HEK293 (cell line): Measurements from ENCODE around the gene PPP2CA.
A peak's percentile ranks its signal among the peaks of the same experiment; 100 is the strongest.

Experiments used
- CTCF ChIA-PET: fragments of 350-600 bp; formaldehyde crosslinking; extraction: SDS; loops from one replicate; lab custom pipeline; 2021; ENCODE audit warnings: antibody characterized with exemption; lab: Yijun Ruan, JAX
- POLR2A ChIA-PET: fragments of 300-600 bp; formaldehyde crosslinking; extraction: SDS; loops from one replicate; lab custom pipeline; 2020; ENCODE audit warnings: antibody characterized with exemption, inconsistent platforms; lab: Yijun Ruan, JAX
- H3K27ac ChIP-seq: fragments of 200-500 bp; sonication (Bioruptor generic); 2 replicates; pipeline ENCODE4 v1.5.1; 2014; ENCODE audit warnings: low read depth, low read length, control low read depth, inconsistent platforms; ENCODE audit errors: extremely low read depth
- H3K36me3 ChIP-seq, 2 experiments: fragments of 200-500 bp in 1 of 2; sonication (Bioruptor generic) in 1 of 2; 1 replicate in 1 of 2; 2 replicates in 1 of 2; pipeline ENCODE4 v1.5.1; 2014 to 2017; ENCODE audit warnings: inconsistent platforms in 2 of 2, low read length in 2 of 2; ENCODE audit not compliant: control insufficient read depth in 2 of 2, insufficient read depth in 1 of 2
- H3K4me1 ChIP-seq: fragments of 200-500 bp; sonication (Bioruptor generic); 2 replicates; pipeline ENCODE4 v1.5.1; 2014; ENCODE audit warnings: mild to moderate bottlenecking, low read length, inconsistent platforms; ENCODE audit not compliant: control insufficient read depth, insufficient read depth
- H3K4me3 ChIP-seq: 2 replicates; pipeline ENCODE4 v1.5.1; 2011; ENCODE audit warnings: low read depth, mild to moderate bottlenecking, control low read depth, low read length, moderate library complexity
- H3K9me3 ChIP-seq: fragments of 200-500 bp; sonication (Bioruptor generic); 2 replicates; pipeline ENCODE4 v1.5.1; 2014; ENCODE audit warnings: low read depth, low read length, inconsistent platforms; ENCODE audit not compliant: control insufficient read depth, insufficient read depth
- CTCF ChIP-seq: fragments of 450-650 bp; formaldehyde crosslinking; IDR thresholded peaks from 2 replicates; pipeline ENCODE4 v1.5.1; 2016; ENCODE audit warnings: missing biosample characterization, missing genetic modification characterization
- EGR2 ChIP-seq: fragments of 450-650 bp; formaldehyde crosslinking; IDR thresholded peaks from 2 replicates; pipeline ENCODE4 v1.5.1; 2016; ENCODE audit warnings: low read depth, missing biosample characterization, missing genetic modification characterization
- GLIS1 ChIP-seq: fragments of 450-650 bp; formaldehyde crosslinking; IDR thresholded peaks from 2 replicates; pipeline ENCODE4 v1.5.1; 2016; ENCODE audit warnings: missing biosample characterization, missing genetic modification characterization
- KLF10 ChIP-seq: fragments of 450-650 bp; IDR thresholded peaks from 2 replicates; pipeline ENCODE4 v1.5.1; 2018; ENCODE audit warnings: missing biosample characterization, mild to moderate bottlenecking, missing genetic modification characterization
- MEIS1 ChIP-seq: sonication (generic); formaldehyde crosslinking; IDR thresholded peaks from 2 replicates; pipeline ENCODE4 v1.8.1; 2022; ENCODE audit warnings: missing genetic modification reagents, mild to moderate bottlenecking, borderline replicate concordance
- SCRT1 ChIP-seq: fragments of 450-650 bp; formaldehyde crosslinking; IDR thresholded peaks from 2 replicates; pipeline ENCODE4 v1.5.1; 2016; ENCODE audit warnings: missing biosample characterization, missing genetic modification characterization, borderline replicate concordance
- YY2 ChIP-seq: fragments of 450-650 bp; formaldehyde crosslinking; IDR thresholded peaks from 2 replicates; pipeline ENCODE4 v1.5.1; 2016; ENCODE audit warnings: missing biosample characterization, missing genetic modification characterization
- ZBTB26 ChIP-seq: fragments of 450-650 bp; formaldehyde crosslinking; optimal IDR thresholded peaks from 2 replicates; pipeline ENCODE3; 2016; ENCODE audit warnings: missing biosample characterization, mild to moderate bottlenecking, missing genetic modification characterization
- ZEB2 ChIP-seq: fragments of 450-650 bp; formaldehyde crosslinking; IDR thresholded peaks from 2 replicates; pipeline ENCODE4 v1.5.1; 2016; ENCODE audit warnings: missing biosample characterization, missing genetic modification characterization
- ZFP69B ChIP-seq: fragments of 450-650 bp; formaldehyde crosslinking; IDR thresholded peaks from 2 replicates; pipeline ENCODE4 v1.5.1; 2016; ENCODE audit warnings: missing biosample characterization, missing genetic modification characterization
- ZNF184 ChIP-seq: fragments of 450-650 bp; IDR thresholded peaks from 2 replicates; pipeline ENCODE4 v1.5.1; 2018; ENCODE audit warnings: missing biosample characterization, mild to moderate bottlenecking, missing genetic modification characterization
- ZNF391 ChIP-seq: fragments of 450-650 bp; formaldehyde crosslinking; IDR thresholded peaks from 2 replicates; pipeline ENCODE4 v1.5.1; 2016; ENCODE audit warnings: low read depth, missing biosample characterization, missing genetic modification characterization, borderline replicate concordance
- ZNF423 ChIP-seq: fragments of 450-650 bp; formaldehyde crosslinking; IDR thresholded peaks from 2 replicates; pipeline ENCODE4 v1.5.1; 2016; ENCODE audit warnings: missing biosample characterization, missing genetic modification characterization
- ZNF510 ChIP-seq: fragments of 450-650 bp; formaldehyde crosslinking; IDR thresholded peaks from 2 replicates; pipeline ENCODE4 v1.5.1; 2018; ENCODE audit warnings: mild to moderate bottlenecking, missing genetic modification characterization, missing biosample characterization; ENCODE audit not compliant: insufficient replicate concordance
- ZNF544 ChIP-seq: fragments of 450-650 bp; formaldehyde crosslinking; IDR thresholded peaks from 2 replicates; pipeline ENCODE4 v1.5.0; 2017; ENCODE audit warnings: missing biosample characterization, missing genetic modification characterization
- ZNF548 ChIP-seq: fragments of 450-650 bp; formaldehyde crosslinking; IDR thresholded peaks from 2 replicates; pipeline ENCODE4 v1.5.1; 2016; ENCODE audit warnings: missing biosample characterization, missing genetic modification characterization
- ZNF560 ChIP-seq: fragments of 450-650 bp; formaldehyde crosslinking; IDR thresholded peaks from 2 replicates; pipeline ENCODE4 v1.5.1; 2017; ENCODE audit warnings: missing biosample characterization, missing genetic modification characterization, borderline replicate concordance
- ZNF785 ChIP-seq: fragments of 450-650 bp; formaldehyde crosslinking; IDR thresholded peaks from 2 replicates; pipeline ENCODE4 v1.5.1; 2016; ENCODE audit warnings: missing biosample characterization, missing genetic modification characterization
- ZSCAN16 ChIP-seq: fragments of 450-650 bp; formaldehyde crosslinking; IDR thresholded peaks from 2 replicates; pipeline ENCODE4 v1.5.1; 2016; ENCODE audit warnings: missing biosample characterization, missing genetic modification characterization
- TF ChIP-seq, protein P1 (sequence below): fragments of 450-650 bp; formaldehyde crosslinking; IDR thresholded peaks from 2 replicates; pipeline ENCODE4 v1.5.1; 2017; ENCODE audit warnings: missing biosample characterization, mild to moderate bottlenecking, missing genetic modification characterization, moderate library complexity
- TF ChIP-seq, protein P2 (sequence below): fragments of 450-650 bp; formaldehyde crosslinking; IDR thresholded peaks from 2 replicates; pipeline ENCODE4 v1.5.1; 2017; ENCODE audit warnings: missing biosample characterization, missing genetic modification characterization
- TF ChIP-seq, protein P3 (sequence below): fragments of 450-650 bp; formaldehyde crosslinking; IDR thresholded peaks from 2 replicates; pipeline ENCODE4 v1.5.1; 2016; ENCODE audit warnings: missing biosample characterization, missing genetic modification characterization

PPP2CA gene

DNA sequence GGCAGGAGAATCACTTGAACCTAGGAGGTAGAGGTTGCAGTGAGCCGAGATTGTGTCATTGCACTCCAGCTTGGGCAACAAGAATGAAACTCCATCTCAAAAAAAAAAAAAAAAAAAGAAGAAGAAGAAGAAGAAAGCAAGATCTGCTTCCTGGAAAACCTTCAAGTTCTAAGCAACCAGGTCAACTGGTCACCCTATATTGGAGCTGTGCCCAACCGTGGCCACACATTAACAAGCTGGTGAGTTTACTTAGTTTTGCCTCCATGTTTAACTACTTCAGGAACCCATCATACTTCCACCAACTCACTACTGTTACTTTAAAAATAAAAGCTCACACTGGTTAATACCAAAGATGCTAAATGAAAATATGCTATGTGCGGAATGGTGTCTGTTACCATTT is 36.8 kb downstream of the PPP2CA start:
- ChIA-PET CTCF (interaction anchor here (0.6 to 9.1 kb wide), 4 partner anchors 29 to 149 kb away, joined by 3 to 92 read pairs (median 4); no protein-coding TSS in a partner anchor), POLR2A (no interaction called here)
- H3K27ac ChIP-seq, result no peak overlapping the region
- no peaks in the 10 kb centered on the region for H3K36me3 ChIP-seq
- H3K9me3 ChIP-seq, result no peaks in the 10 kb centered on the region
- H3K4me1 ChIP-seq, result no peaks in the 10 kb centered on the region
- TF ChIP-seq KLF10, result no peak
- TF ChIP-seq, protein P1, sequence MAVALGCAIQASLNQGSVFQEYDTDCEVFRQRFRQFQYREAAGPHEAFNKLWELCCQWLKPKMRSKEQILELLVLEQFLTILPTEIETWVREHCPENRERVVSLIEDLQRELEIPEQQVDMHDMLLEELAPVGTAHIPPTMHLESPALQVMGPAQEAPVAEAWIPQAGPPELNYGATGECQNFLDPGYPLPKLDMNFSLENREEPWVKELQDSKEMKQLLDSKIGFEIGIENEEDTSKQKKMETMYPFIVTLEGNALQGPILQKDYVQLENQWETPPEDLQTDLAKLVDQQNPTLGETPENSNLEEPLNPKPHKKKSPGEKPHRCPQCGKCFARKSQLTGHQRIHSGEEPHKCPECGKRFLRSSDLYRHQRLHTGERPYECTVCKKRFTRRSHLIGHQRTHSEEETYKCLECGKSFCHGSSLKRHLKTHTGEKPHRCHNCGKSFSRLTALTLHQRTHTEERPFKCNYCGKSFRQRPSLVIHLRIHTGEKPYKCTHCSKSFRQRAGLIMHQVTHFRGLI (tag by site-specific recombination), result 0 out of 2 replicates have a peak, but pooled peaks have one; percentile 14
- H3K4me3 ChIP-seq, result no peak overlapping the region

- TF ChIP-seq ZNF184 (tag by site-specific recombination), result no peak
- no peak for TF ChIP-seq ZNF560
- TF ChIP-seq ZSCAN16 (tag by site-specific recombination), result no peak
- no peak for TF ChIP-seq EGR2 (tag by site-specific recombination)
- TF ChIP-seq MEIS1 (CRISPR knock-in tag), result no peak
- TF ChIP-seq ZNF391 (tag by site-specific recombination), result no peak
- TF ChIP-seq ZNF510 (tag by site-specific recombination), result no peak
- TF ChIP-seq, protein P2, sequence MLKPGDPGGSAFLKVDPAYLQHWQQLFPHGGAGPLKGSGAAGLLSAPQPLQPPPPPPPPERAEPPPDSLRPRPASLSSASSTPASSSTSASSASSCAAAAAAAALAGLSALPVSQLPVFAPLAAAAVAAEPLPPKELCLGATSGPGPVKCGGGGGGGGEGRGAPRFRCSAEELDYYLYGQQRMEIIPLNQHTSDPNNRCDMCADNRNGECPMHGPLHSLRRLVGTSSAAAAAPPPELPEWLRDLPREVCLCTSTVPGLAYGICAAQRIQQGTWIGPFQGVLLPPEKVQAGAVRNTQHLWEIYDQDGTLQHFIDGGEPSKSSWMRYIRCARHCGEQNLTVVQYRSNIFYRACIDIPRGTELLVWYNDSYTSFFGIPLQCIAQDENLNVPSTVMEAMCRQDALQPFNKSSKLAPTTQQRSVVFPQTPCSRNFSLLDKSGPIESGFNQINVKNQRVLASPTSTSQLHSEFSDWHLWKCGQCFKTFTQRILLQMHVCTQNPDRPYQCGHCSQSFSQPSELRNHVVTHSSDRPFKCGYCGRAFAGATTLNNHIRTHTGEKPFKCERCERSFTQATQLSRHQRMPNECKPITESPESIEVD (tag by site-specific recombination), result no peak
- no peak for TF ChIP-seq ZNF544 (tag by site-specific recombination)
- TF ChIP-seq ZBTB26 (tag by site-specific recombination), result no peak
- TF ChIP-seq ZNF548 (tag by site-specific recombination), result no peak
- no peak for TF ChIP-seq ZFP69B
- TF ChIP-seq, all 188 proteins: peak for 0
- ChIA-PET POLR2A (no interaction called here), CTCF (interaction anchor here (0.6 to 9.1 kb wide), 5 partner anchors 30 to 399 kb away, joined by 3 to 92 read pairs (median 4); no protein-coding TSS in a partner anchor)
- Histone ChIP-seq H3K9me3 (no peaks in the 10 kb centered on the region), H3K36me3 (no peaks in the 10 kb centered on the region), H3K27ac (no peak overlapping the region), H3K4me3 (no peak overlapping the region), H3K4me1 (no peaks in the 10 kb centered on the region)
These were observed 37.8 kb downstream of the PPP2CA start for GRCh38 chr5:134188092-134188491.

- no peaks in the 10 kb centered on the region for H3K9me3 ChIP-seq
- H3K27ac ChIP-seq, result no peak overlapping the region
- H3K4me1 ChIP-seq, result no peaks in the 10 kb centered on the region
- no peaks in the 10 kb centered on the region for H3K36me3 ChIP-seq
- H3K4me3 ChIP-seq, result no peak overlapping the region
- CTCF ChIA-PET, result interaction anchor here (0.6 to 9.1 kb wide), 28 partner anchors 9 to 284 kb away, joined by 3 to 92 read pairs (median 4); no protein-coding TSS in a partner anchor
- POLR2A ChIA-PET, result interaction anchor here (0.9 kb wide), 1 partner anchor 283 kb away, joined by 3 read pairs; no protein-coding TSS in a partner anchor
- TF ChIP-seq CTCF (tag by site-specific recombination) (peak; percentile 90), YY2 (tag by site-specific recombination) (no peak), ZNF423 (tag by site-specific recombination) (no peak), GLIS1 (tag by site-specific recombination) (no peak), ZNF785 (tag by site-specific recombination) (no peak), ZEB2 (tag by site-specific recombination) (0 out of 2 replicates have a peak, but pooled peaks have one; percentile 30), SCRT1 (tag by site-specific recombination) (no peak)
- TF ChIP-seq, protein P3, sequence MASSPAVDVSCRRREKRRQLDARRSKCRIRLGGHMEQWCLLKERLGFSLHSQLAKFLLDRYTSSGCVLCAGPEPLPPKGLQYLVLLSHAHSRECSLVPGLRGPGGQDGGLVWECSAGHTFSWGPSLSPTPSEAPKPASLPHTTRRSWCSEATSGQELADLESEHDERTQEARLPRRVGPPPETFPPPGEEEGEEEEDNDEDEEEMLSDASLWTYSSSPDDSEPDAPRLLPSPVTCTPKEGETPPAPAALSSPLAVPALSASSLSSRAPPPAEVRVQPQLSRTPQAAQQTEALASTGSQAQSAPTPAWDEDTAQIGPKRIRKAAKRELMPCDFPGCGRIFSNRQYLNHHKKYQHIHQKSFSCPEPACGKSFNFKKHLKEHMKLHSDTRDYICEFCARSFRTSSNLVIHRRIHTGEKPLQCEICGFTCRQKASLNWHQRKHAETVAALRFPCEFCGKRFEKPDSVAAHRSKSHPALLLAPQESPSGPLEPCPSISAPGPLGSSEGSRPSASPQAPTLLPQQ (tag by site-specific recombination), result 0 out of 2 replicates have a peak, but pooled peaks have one; percentile 13
These were observed 41.4 kb downstream of the PPP2CA start for GRCh38 chr5:134184155-134185135.
